DND-41 (cell line): ENCODE measurements around the gene EPB41L4A.

Experiments
- CTCF ChIP-seq: IDR thresholded peaks from 2 replicates; pipeline ENCODE4 v1.5.1; 2012; ENCODE audit warnings: borderline replicate concordance, low read length, moderate library complexity, mild to moderate bottlenecking; ENCODE audit not compliant: poor library complexity, severe bottlenecking; ENCODE audit errors: extremely low read depth
- EZH2 ChIP-seq: IDR thresholded peaks from 3 replicates; pipeline ENCODE4 v1.6.1; 2012; ENCODE audit warnings: borderline replicate concordance, low read depth, mild to moderate bottlenecking, moderate library complexity, low read length, inconsistent platforms; ENCODE audit not compliant: severe bottlenecking

- no peak for TF ChIP-seq CTCF
- TF ChIP-seq EZH2 = no peak
These were observed 179.1 kb downstream of the EPB41L4A start for GRCh38 chr5:112239996-112240395.
